ENCODE measurements around the gene TBC1D16.

TBC1D16 gene

DNA sequence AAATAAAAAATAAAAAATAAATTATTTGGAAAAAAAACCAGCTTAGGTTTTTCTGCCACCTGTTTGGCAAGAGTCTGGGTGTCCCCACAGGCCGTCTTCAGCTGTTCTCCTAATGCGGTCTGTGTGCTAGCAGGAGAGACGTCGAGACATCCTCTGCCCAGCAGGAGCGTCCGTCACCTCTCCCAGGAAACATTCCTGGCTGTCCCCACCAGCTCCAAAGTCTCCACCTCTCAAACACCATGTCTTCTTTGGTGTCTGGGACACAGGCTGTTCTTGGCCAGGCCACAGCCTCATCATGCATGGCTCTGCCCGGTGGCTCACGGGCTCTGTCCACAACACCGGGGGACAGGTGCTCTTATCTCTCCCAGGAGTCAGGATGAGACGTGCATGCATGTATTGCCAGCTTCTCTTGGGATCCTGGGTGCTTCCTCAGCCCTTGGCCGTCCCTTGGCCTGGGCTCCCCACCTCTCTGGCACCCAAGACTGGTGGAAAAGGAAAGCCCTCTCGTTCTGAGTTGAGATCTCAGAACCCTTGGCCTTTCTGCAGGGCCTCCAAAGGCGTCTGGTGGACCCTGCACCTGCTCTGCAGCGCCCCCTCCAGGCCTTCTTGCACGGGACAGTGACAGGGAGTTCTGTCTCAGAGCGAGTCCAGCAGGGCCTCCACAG lies 111.6 kb downstream of the TBC1D16 start:
- peak; percentile 20 to 74 for DNase-seq

- no peak for DNase-seq
Observed at GRCh38 chr17:79922798-79923197, 112.9 kb downstream of the TBC1D16 start.

GRCh38 chr17:79922116-79922601 lies 113.5 kb downstream of the TBC1D16 start:
- no peak for DNase-seq

- DNase-seq: no peak
Observed at GRCh38 chr17:79921411-79922115, 114.1 kb downstream of the TBC1D16 start.

GRCh38 chr17:79920751-79921410 lies 114.8 kb downstream of the TBC1D16 start:
- no peak for DNase-seq

- no peak for DNase-seq
Observed at GRCh38 chr17:79919862-79920720, 115.6 kb downstream of the TBC1D16 start.

DNA sequence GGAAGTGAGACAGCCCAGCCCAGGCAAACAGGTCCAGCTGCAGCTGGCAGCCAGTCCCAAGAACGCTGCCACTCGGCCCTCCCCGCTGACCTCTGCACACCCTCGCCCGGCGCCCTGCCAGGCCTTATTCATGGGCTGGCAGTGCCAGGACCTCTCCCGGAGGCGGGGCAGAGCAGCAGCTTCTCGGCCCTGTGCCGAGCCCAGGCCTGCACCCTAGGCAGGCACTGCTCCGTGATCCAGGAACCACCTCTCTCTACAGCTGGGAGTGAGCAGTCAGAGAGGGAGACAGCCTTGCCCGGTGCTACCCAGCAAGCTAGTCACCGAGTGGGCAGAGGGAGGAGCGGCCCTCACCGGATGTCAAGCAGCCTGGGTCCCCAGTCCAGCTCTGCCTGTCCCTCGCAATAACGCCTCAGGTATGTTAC lies 116.5 kb downstream of the TBC1D16 start:
- DNase-seq: no peak

GRCh38 chr17:79918581-79919163 lies 117.0 kb downstream of the TBC1D16 start:
- no peak for DNase-seq

GRCh38 chr17:79917902-79918484 lies 117.7 kb downstream of the TBC1D16 start:
- no peak for DNase-seq

DNA sequence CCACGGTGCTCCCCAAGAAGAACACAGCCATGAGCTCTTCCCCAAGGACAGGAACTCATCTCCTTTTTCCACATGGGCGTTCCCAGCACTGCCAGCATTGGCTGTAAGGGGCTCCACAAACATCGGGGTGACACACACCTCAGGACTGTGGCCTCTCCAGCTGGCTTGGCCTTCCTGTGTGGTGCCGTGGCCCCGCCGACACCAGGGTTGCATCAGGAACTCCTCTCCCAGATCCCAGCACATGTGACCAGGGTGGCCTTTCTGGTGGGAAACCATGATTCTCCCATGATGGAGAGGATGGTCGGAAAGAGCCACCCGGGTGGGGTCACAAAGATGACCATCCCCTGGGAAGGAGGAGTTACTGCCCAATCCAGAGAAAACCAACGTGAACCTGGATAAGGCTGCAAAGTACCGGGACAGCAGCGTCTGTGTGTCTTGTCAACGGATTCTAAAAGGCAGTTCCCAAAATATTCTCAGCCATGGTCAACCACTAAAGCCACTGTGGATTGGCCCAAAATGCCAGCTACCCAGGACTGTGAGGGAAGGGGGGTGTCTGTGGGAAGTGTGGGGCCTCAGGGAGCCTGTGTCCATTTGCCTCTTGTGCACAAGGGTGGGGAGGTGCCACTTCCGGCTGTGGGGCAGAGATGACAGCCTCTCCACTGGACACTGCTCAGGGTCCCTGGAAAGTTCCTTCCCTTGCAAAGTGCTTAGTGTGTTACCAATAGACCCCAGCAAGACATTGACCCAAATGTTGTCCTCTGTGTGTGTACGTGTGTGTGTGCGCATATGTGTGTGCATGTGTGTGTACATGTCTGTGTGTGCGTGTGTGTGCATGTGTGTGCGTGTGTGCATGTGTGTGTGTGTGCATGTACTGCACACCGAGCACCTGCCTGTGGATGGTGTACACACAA lies 118.4 kb downstream of the TBC1D16 start:
- no peak for DNase-seq

- no peak for DNase-seq
Observed at GRCh38 chr17:79916506-79916905, 119.2 kb downstream of the TBC1D16 start.

DNA sequence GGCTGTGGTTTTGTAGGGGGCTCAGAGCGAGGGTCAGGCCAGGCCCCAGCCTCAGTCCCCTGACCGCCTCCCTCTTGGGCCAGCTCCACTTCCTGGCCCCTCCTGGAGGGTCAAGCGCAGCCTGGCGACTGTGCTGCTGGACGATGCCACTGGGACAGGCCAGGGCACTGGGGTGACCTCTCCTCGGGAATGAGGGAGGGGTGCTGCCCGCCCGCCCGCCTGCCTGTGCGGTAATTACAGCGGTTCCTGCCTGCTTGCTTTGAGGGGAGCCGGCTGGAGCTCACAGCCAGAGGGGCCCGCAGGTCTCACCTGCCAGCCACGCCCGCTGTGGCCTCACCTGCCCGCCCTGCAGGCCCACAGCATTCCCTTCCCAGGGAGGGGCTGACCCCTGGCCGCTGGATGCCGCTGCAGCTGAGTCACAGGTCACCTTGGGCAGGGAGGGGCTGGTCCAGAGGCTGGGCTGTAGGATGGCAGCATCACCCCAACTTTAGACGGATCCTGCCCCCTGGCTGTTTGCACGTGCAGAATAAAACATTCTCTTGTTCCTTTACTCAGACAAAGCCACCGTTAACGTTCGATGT lies 119.7 kb downstream of the TBC1D16 start:
- DNase-seq: peak in 1 of 2 experiments; percentile 42

GRCh38 chr17:79914813-79915740 lies 120.6 kb downstream of the TBC1D16 start:
- DNase-seq: peak in 1 of 2 experiments; percentile 64

- DNase-seq: no peak
Observed at GRCh38 chr17:79913896-79914812, 121.5 kb downstream of the TBC1D16 start.

DNA sequence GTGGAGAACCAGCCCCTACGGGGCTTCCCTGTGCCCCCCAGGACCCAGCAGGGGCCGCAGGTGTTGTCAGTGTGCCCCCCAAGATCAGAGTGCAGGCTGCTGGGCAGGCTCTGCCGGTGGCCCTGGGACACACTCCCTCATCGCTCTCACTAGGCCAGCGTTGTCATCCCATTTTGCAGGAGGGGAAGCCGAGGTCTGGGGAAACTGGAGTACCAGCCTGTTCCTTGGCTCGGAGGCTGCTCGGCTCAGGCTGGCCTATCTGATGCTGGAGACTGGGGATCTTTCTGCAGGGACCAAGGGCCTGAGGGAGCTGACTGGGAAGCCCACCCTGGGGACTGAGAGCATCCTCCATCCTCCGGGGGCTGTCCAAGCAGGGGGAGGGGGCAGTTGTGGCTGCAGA lies 122.2 kb downstream of the TBC1D16 start:
- DNase-seq: no peak

DNA sequence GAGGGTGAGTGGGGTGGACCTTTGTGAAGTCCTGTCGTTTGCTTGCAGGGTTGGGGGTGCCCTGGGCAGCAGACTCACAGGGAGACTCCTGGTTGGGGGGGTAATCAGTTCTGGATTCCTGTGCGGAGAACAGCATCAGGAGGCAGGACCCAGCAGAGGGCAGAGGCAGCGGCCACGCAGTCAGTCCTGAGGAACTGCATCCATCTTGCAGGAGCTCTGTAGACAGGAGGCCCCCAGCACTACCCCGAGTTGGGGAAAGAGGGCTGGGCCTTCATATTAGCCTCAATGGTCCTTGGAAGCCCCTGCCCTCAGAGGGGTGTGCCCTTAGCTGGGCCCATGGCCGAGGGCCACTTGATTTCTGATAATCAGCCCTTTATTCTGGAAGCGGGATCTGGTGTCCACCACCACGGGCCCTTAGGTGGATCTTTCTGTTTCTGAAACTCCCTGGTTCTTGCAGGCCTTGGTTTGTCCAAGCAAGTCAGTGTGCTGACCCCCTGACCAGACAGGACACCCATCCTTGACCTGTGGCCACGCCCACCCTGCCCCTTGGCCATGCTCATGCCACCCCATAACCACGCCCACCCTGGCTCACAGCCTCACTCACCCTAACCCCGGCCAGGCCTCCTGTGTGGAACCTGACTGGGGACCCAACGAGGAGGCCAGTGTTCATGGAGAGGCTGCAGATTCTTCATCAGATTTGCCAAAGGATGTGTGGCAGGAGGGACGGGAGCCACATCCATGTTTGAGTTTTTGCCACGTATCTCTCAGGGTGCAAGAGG lies 122.9 kb downstream of the TBC1D16 start:
- DNase-seq: no peak

Measured in NCI-H526 (cell line).